HepG2 (cell line): ENCODE measurements around the gene PRPSAP1. TPM values are rescaled to one million over a fixed set of nuclear protein-coding genes. Genes with fewer than 3 reads are reported as not detected.

Source experiments
- AHR ChIP-seq: IDR thresholded peaks from 2 replicates; pipeline ENCODE4 v1.6.1; 2018; ENCODE audit warnings: missing genetic modification reagents, missing compliant biosample characterization
- AKAP8 ChIP-seq: sonication (generic); formaldehyde crosslinking; IDR thresholded peaks from 2 replicates; pipeline ENCODE4 v1.5.1; 2020; ENCODE audit warnings: mild to moderate bottlenecking, missing genetic modification reagents
- DR1 ChIP-seq: sonication (generic); formaldehyde crosslinking; IDR thresholded peaks from 2 replicates; pipeline ENCODE4 v1.8.0; 2021; ENCODE audit warnings: mild to moderate bottlenecking, missing genetic modification reagents, inconsistent platforms
- ETV5 ChIP-seq: IDR thresholded peaks from 2 replicates; pipeline ENCODE4 v1.6.1; 2018; ENCODE audit warnings: missing biosample characterization, missing genetic modification reagents, inconsistent platforms, borderline replicate concordance
- FOXO1 ChIP-seq: sonication (generic); formaldehyde crosslinking; IDR thresholded peaks from 2 replicates; pipeline ENCODE4 v1.4.0; 2020; ENCODE audit warnings: missing genetic modification reagents
- GABPB1 ChIP-seq: IDR thresholded peaks from 2 replicates; pipeline ENCODE4 v1.6.1; 2016; ENCODE audit warnings: mild to moderate bottlenecking, missing genetic modification reagents, moderate library complexity, missing compliant biosample characterization
- GATAD2A ChIP-seq: IDR thresholded peaks from 2 replicates; pipeline ENCODE4 v1.6.1; 2016
- HCFC1 ChIP-seq: fragments of 150-350 bp; IDR thresholded peaks from 2 replicates; pipeline ENCODE4 v1.6.1; 2014; ENCODE audit warnings: low read depth, low read length
- HDAC2 ChIP-seq: sonication (generic); formaldehyde crosslinking; IDR thresholded peaks from 2 replicates; pipeline ENCODE4 v1.4.0; 2020; ENCODE audit warnings: missing genetic modification reagents
- HOXA7 ChIP-seq: sonication (generic); formaldehyde crosslinking; IDR thresholded peaks from 2 replicates; pipeline ENCODE4 v1.8.1; 2022; ENCODE audit warnings: mild to moderate bottlenecking, missing genetic modification reagents, moderate library complexity
- HOXA9 ChIP-seq: sonication (generic); formaldehyde crosslinking; IDR thresholded peaks from 2 replicates; pipeline ENCODE4 v1.8.1; 2022; ENCODE audit warnings: missing genetic modification reagents, mild to moderate bottlenecking, moderate library complexity, borderline replicate concordance
- IRF9 ChIP-seq: sonication (generic); formaldehyde crosslinking; IDR thresholded peaks from 2 replicates; pipeline ENCODE4 v1.8.0; 2022; ENCODE audit warnings: missing genetic modification reagents, mild to moderate bottlenecking, borderline replicate concordance
- MEF2D ChIP-seq: sonication (generic); formaldehyde crosslinking; IDR thresholded peaks from 2 replicates; pipeline ENCODE4 v1.5.1; 2020; ENCODE audit warnings: mild to moderate bottlenecking, missing genetic modification reagents
- MLLT10 ChIP-seq: sonication (generic); formaldehyde crosslinking; IDR thresholded peaks from 2 replicates; pipeline ENCODE4 v1.4.0; 2020; ENCODE audit warnings: missing genetic modification reagents
- NFE2L1 ChIP-seq: sonication (generic); formaldehyde crosslinking; IDR thresholded peaks from 2 replicates; pipeline ENCODE4 v1.4.0; 2020; ENCODE audit warnings: missing genetic modification reagents, mild to moderate bottlenecking, borderline replicate concordance
- NFIC ChIP-seq: IDR thresholded peaks from 2 replicates; pipeline ENCODE4 v1.6.1; 2012; ENCODE audit warnings: mild to moderate bottlenecking, low read length, inconsistent platforms
- NKX3-1 ChIP-seq: sonication (generic); formaldehyde crosslinking; IDR thresholded peaks from 2 replicates; pipeline ENCODE4 v1.5.0; 2020; ENCODE audit warnings: missing genetic modification reagents
- PHF20 ChIP-seq: sonication (generic); formaldehyde crosslinking; IDR thresholded peaks from 2 replicates; pipeline ENCODE4 v1.5.0; 2020; ENCODE audit warnings: mild to moderate bottlenecking, missing genetic modification reagents
- RBFOX2 ChIP-seq: fragments of 200-400 bp; formaldehyde crosslinking; IDR thresholded peaks from 2 replicates; pipeline ENCODE4 v1.6.1; 2017; ENCODE audit warnings: low read depth, mild to moderate bottlenecking, low read length
- RELA ChIP-seq: sonication (generic); formaldehyde crosslinking; IDR thresholded peaks from 2 replicates; pipeline ENCODE4 v1.4.0; 2020; ENCODE audit warnings: missing genetic modification reagents
- RXRA ChIP-seq: sonication (generic); formaldehyde crosslinking; IDR thresholded peaks from 2 replicates; pipeline ENCODE4 v1.5.1; 2020; ENCODE audit warnings: missing genetic modification reagents
- TBP ChIP-seq: sonication (generic); formaldehyde crosslinking; IDR thresholded peaks from 2 replicates; pipeline ENCODE4 v1.5.0; 2020; ENCODE audit warnings: missing genetic modification reagents
- TEAD2 ChIP-seq: sonication (generic); formaldehyde crosslinking; IDR thresholded peaks from 2 replicates; pipeline ENCODE4 v1.9.0; 2021; ENCODE audit warnings: missing genetic modification reagents
- ZC3H13 ChIP-seq: sonication (generic); formaldehyde crosslinking; IDR thresholded peaks from 2 replicates; pipeline ENCODE4 v1.8.1; 2023; ENCODE audit warnings: mild to moderate bottlenecking, missing genetic modification reagents, moderate library complexity
- ZNF136 ChIP-seq: sonication (generic); formaldehyde crosslinking; IDR thresholded peaks from 2 replicates; pipeline ENCODE4 v1.8.1; 2022; ENCODE audit warnings: low read depth, mild to moderate bottlenecking, moderate library complexity, missing genetic modification reagents
- ZNF234 ChIP-seq: sonication (generic); formaldehyde crosslinking; conservative IDR thresholded peaks from 2 replicates; pipeline ENCODE4 v1.5.1; 2020; ENCODE audit warnings: mild to moderate bottlenecking, missing genetic modification reagents
- ZNF432 ChIP-seq: sonication (generic); formaldehyde crosslinking; IDR thresholded peaks from 2 replicates; pipeline ENCODE4 v1.5.0; 2020; ENCODE audit warnings: missing genetic modification reagents, mild to moderate bottlenecking, borderline replicate concordance
- ZXDC ChIP-seq: sonication (generic); formaldehyde crosslinking; IDR thresholded peaks from 2 replicates; pipeline ENCODE4 v1.5.0; 2020; ENCODE audit warnings: mild to moderate bottlenecking, missing genetic modification reagents
- polyA plus RNA-seq, 8 experiments: library from polyadenylated mRNA; depleted of rRNA in 3 of 8; stranded (reverse) in 7 of 8; unstranded in 1 of 8; fragments of >200 nt; fragmentation: Illumina TruSeq in 4 of 8; extraction: Trizol in 4 of 8; gene quantifications; 2 replicates each; pipeline versions ENCODE4 v1.2.1 to v1.2.3, GENCODE V29; 2011 to 2016; ENCODE audit warnings: low read depth in 4 of 8, missing spikeins in 1 of 8, mixed read lengths in 1 of 8; ENCODE audit not compliant: insufficient read depth in 1 of 8
- total RNA-seq, 5 experiments: library from RNA; depleted of rRNA; stranded (reverse); fragments of >200 nt; fragmentation: Illumina TruSeq; extraction: Trizol; gene quantifications; 2 replicates each; pipeline ENCODE4 v1.2.3, GENCODE V29; 2016; ENCODE audit warnings: low read depth in 1 of 5

Gene PRPSAP1
- total and polyA plus RNA-seq, 2 of the 13 experiments (the other 11 are each of a cell fraction or from before 2014, with no cell fraction given) = 91.1 to 314 TPM

GRCh38 chr17:76383546-76384221 lies 30.0 kb upstream of the PRPSAP1 start (continued):
- TF ChIP-seq RBFOX2 (no peak), DR1 (CRISPR knock-in tag) (no peak), NFE2L1 (0 out of 2 replicates have a peak, but pooled peaks have one; percentile 66), FOXO1 (CRISPR knock-in tag) (peak; percentile 37; the same call in 1 of the 2 replicates), ETV5 (CRISPR knock-in tag) (peak; percentile 65), GATAD2A (peak; percentile 29; the same call in 1 of the 2 replicates), RXRA (CRISPR knock-in tag) (peak; percentile 55; the same call in 1 of the 2 replicates), ZC3H13 (CRISPR knock-in tag) (peak; percentile 98), ZNF432 (CRISPR knock-in tag) (0 out of 2 replicates have a peak, but pooled peaks have one; percentile 55), MEF2D (no peak; the same call in 1 of the 2 replicates), MLLT10 (CRISPR knock-in tag) (no peak), HOXA9 (no peak; the same call in 1 of the 2 replicates), AHR (no peak), ZXDC (CRISPR knock-in tag) (no peak; the same call in 1 of the 2 replicates), AKAP8 (0 out of 2 replicates have a peak, but pooled peaks have one; percentile 14), NFIC (0 out of 2 replicates have a peak, but pooled peaks have one; percentile 66), HDAC2 (CRISPR knock-in tag) (0 out of 2 replicates have a peak, but pooled peaks have one; percentile 20), RELA (CRISPR knock-in tag) (no peak), ZNF234 (CRISPR knock-in tag) (peak; percentile 50), TEAD2 (no peak), TBP (CRISPR knock-in tag) (no peak), GABPB1 (CRISPR knock-in tag) (peak; percentile 28), NKX3-1 (peak; percentile 19; the same call in 1 of the 2 replicates), ZNF136 (CRISPR knock-in tag) (no peak; the same call in 1 of the 2 replicates), HOXA7 (CRISPR knock-in tag) (no peak), PHF20 (CRISPR knock-in tag) (0 out of 2 replicates have a peak, but pooled peaks have one; percentile 13), HCFC1 (no peak), IRF9 (CRISPR knock-in tag) (peak; percentile 10; the same call in 1 of the 2 replicates)
